ENCODE measurements around the gene ZPLD1. TPM values are rescaled to one million over a fixed set of nuclear protein-coding genes. Genes with fewer than 3 reads are reported as not detected.
A peak's percentile ranks its signal among the peaks of the same experiment; 100 is the strongest.

ZPLD1 gene
- total RNA-seq, 1 experiment from 2014 or later: not detected

- Histone ChIP-seq H3K9me2 (ENCODE audit: insufficient read depth) (no peaks in the 10 kb centered on the region), H3K4me1 (replicated peaks; ENCODE audit: insufficient read depth) (peaks cover 6% of the 10 kb centered on the region; the same call in 1 of the 2 replicates), H3F3A (ENCODE audit: insufficient read depth, low read depth) (0 out of 2 replicates have a peak, but pooled peaks cover 3% of the 10 kb centered on the region), H3K36me3 (ENCODE audit: low read depth) (no peaks in the 10 kb centered on the region), H3K27ac (no peak overlapping the region), H3K79me2 (ENCODE audit: low read depth) (no peaks in the 10 kb centered on the region), H3K27me3 (ENCODE audit: insufficient read depth, low read depth) (no peaks in the 10 kb centered on the region), H3K4me3 (no peak overlapping the region), H3K4me2 (no peak overlapping the region), H3K9me3 (ENCODE audit: insufficient read depth, low read depth) (no peaks in the 10 kb centered on the region; the same call in 1 of the 2 replicates), H4K20me1 (ENCODE audit: insufficient read depth) (no peaks in the 10 kb centered on the region), H2AFZ (peak overlapping the region; percentile 10; the same call in 1 of the 2 replicates)
- TF ChIP-seq, protein P1, sequence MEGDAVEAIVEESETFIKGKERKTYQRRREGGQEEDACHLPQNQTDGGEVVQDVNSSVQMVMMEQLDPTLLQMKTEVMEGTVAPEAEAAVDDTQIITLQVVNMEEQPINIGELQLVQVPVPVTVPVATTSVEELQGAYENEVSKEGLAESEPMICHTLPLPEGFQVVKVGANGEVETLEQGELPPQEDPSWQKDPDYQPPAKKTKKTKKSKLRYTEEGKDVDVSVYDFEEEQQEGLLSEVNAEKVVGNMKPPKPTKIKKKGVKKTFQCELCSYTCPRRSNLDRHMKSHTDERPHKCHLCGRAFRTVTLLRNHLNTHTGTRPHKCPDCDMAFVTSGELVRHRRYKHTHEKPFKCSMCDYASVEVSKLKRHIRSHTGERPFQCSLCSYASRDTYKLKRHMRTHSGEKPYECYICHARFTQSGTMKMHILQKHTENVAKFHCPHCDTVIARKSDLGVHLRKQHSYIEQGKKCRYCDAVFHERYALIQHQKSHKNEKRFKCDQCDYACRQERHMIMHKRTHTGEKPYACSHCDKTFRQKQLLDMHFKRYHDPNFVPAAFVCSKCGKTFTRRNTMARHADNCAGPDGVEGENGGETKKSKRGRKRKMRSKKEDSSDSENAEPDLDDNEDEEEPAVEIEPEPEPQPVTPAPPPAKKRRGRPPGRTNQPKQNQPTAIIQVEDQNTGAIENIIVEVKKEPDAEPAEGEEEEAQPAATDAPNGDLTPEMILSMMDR (conservative IDR thresholded peaks at IDR 0.05): no peak
- no peak for TF ChIP-seq EZH2 (IDR thresholded peaks at IDR 0.05; ENCODE audit: low read depth)
- no peak for DNase-seq
- no TSS peak for BruUV-seq (replicated peaks)
- intact Hi-C loops (cut with micrococcal nuclease; ENCODE audit: unreplicated experiment): no loop called here
- ChIA-PET POLR2A (ENCODE audit: unreplicated experiment) (no interaction called here), CTCF (no interaction called here)
Measured at GRCh38 chr3:102485701-102486100, 50.9 kb downstream of the ZPLD1 start.

- ChIA-PET POLR2A (ENCODE audit: unreplicated experiment) (no interaction called here), CTCF (no interaction called here)
- Histone ChIP-seq H3K9me2 (ENCODE audit: insufficient read depth) (no peaks in the 10 kb centered on the region), H3K4me2 (no peak overlapping the region), H3K9me3 (ENCODE audit: insufficient read depth, low read depth) (no peaks in the 10 kb centered on the region), H3K79me2 (ENCODE audit: low read depth) (no peaks in the 10 kb centered on the region), H3K4me3 (no peak overlapping the region), H3K27ac (no peak overlapping the region), H2AFZ (no peak overlapping the region), H3F3A (ENCODE audit: insufficient read depth, low read depth) (0 out of 2 replicates have a peak, but pooled peaks cover under 1% of the 10 kb centered on the region), H4K20me1 (ENCODE audit: insufficient read depth) (no peaks in the 10 kb centered on the region), H3K27me3 (ENCODE audit: insufficient read depth, low read depth) (no peaks in the 10 kb centered on the region), H3K4me1 (replicated peaks; ENCODE audit: insufficient read depth) (peaks cover 3% of the 10 kb centered on the region; the same call in 1 of the 2 replicates), H3K36me3 (ENCODE audit: low read depth) (no peaks in the 10 kb centered on the region)
- DNase-seq: no peak
- intact Hi-C loops (cut with micrococcal nuclease; ENCODE audit: unreplicated experiment): no loop called here
- BruUV-seq (replicated peaks): no TSS peak
- TF ChIP-seq EZH2 (IDR thresholded peaks at IDR 0.05; ENCODE audit: low read depth): no peak
- TF ChIP-seq, protein P1 (conservative IDR thresholded peaks at IDR 0.05): no peak
Measured at GRCh38 chr3:102488331-102488730, 53.5 kb downstream of the ZPLD1 start.

DNA sequence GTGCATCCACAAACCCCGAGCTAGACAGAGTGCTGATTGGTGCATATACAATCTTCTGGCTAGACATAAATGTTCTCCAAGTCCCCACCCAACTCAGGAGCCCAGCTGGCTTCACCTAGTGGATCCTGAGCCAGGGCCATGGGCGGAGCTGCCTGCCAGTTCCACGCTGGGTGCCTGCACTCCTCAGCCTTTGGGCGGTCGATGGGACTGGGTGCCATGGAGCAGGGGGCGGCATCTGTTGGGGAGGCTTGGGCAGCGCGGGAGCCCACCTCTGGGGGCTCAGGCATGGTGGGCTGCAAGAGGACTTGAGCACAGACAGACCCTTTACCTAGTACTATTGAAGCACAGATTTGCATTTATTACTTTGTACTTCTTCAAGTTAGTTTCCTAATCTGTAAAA, 57.5 kb downstream of the ZPLD1 start:
- no peak overlapping the region for H3K4me3 ChIP-seq
- POLR2A ChIA-PET (ENCODE audit: unreplicated experiment): no interaction called here
- BruUV-seq (replicated peaks): no TSS peak
- no peak overlapping the region for H2AFZ ChIP-seq
- no peaks in the 10 kb centered on the region for H3K9me3 ChIP-seq (ENCODE audit: insufficient read depth, low read depth)
- H3K36me3 ChIP-seq (ENCODE audit: low read depth): no peaks in the 10 kb centered on the region
- H3K4me2 ChIP-seq: no peak overlapping the region
- H3K4me1 ChIP-seq (replicated peaks; ENCODE audit: insufficient read depth): no peaks in the 10 kb centered on the region
- H3K79me2 ChIP-seq (ENCODE audit: low read depth): no peaks in the 10 kb centered on the region
- intact Hi-C loops (cut with micrococcal nuclease; ENCODE audit: unreplicated experiment): no loop called here
- CTCF ChIA-PET: no interaction called here
- H3F3A ChIP-seq (ENCODE audit: insufficient read depth, low read depth): no peaks in the 10 kb centered on the region
- no peaks in the 10 kb centered on the region for H4K20me1 ChIP-seq (ENCODE audit: insufficient read depth)
- TF ChIP-seq, protein P1 (conservative IDR thresholded peaks at IDR 0.05): no peak
- TF ChIP-seq EZH2 (IDR thresholded peaks at IDR 0.05; ENCODE audit: low read depth): no peak
- DNase-seq: no peak
- no peaks in the 10 kb centered on the region for H3K9me2 ChIP-seq (ENCODE audit: insufficient read depth)
- no peak overlapping the region for H3K27ac ChIP-seq
- no peaks in the 10 kb centered on the region for H3K27me3 ChIP-seq (ENCODE audit: insufficient read depth, low read depth)
